Dendritic cell treated with granulocyte-macrophage colony-stimulating factor and Interleukin-4, amounts not matched to agents 40 ng/mL and 50 ng/mL, for 4 days (primary cell): ENCODE data around the gene UBE2D3.

ENCODE experiments used
- H3K27ac Mint-ChIP-seq: one replicate; pipeline ENCODE4 v1.8.0; 2022; ENCODE audit warnings: mild to moderate bottlenecking, mixed read lengths
- H3K27me3 Mint-ChIP-seq: one replicate; pipeline ENCODE4 v1.8.0; 2022; ENCODE audit warnings: mild to moderate bottlenecking, mixed read lengths
- H3K36me3 Mint-ChIP-seq: one replicate; pipeline ENCODE4 v1.8.0; 2022; ENCODE audit warnings: low read depth, mixed read lengths
- H3K4me1 Mint-ChIP-seq: one replicate; pipeline ENCODE4 v1.8.0; 2022; ENCODE audit warnings: low read depth, mixed read lengths
- H3K4me3 Mint-ChIP-seq: one replicate; pipeline ENCODE4 v1.8.0; 2022; ENCODE audit warnings: mild to moderate bottlenecking, moderate library complexity, mixed read lengths
- H3K9me3 Mint-ChIP-seq: one replicate; pipeline ENCODE4 v1.8.0; 2022; ENCODE audit warnings: mixed read lengths
- intact Hi-C: fragments of 100-400 bp; cut with micrococcal nuclease; formaldehyde crosslinking; loops from one replicate; pipeline ENCODE4 v1.15.0; 2022

UBE2D3 gene

GRCh38 chr4:102849579-102850104 lies 22.3 kb upstream of the UBE2D3 start:
- Mint-ChIP-seq H3K27me3 (no peaks in the 10 kb centered on the region), H3K4me3 (no peak overlapping the region), H3K36me3 (no peaks in the 10 kb centered on the region), H3K27ac (no peak overlapping the region), H3K4me1 (peaks cover 5% of the 10 kb centered on the region), H3K9me3 (no peaks in the 10 kb centered on the region)
- intact Hi-C loops = no loop called here

DNA sequence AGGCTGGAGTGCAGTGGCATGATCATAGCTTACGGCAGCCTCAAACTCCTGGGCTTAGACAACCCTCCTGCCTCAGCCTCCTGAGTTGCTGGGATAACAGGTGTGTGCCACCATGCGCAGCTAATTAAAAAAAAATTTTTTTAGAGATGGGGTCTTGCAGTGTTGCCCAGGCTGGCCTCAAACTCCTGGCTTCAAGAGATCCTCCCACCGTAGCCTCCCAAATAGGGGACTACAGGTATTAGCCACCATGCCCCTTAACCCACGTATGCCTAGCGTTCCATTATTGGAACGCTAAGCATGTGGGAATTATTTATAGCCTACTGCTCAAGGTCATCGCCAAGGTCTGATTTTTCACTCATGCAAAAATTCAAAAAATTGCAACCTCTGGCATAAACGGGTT lies 20.3 kb upstream of the UBE2D3 start:
- no peaks in the 10 kb centered on the region for H3K27me3 Mint-ChIP-seq
- no peak overlapping the region for H3K27ac Mint-ChIP-seq
- intact Hi-C loops = no loop called here
- H3K9me3 Mint-ChIP-seq = no peaks in the 10 kb centered on the region
- no peaks in the 10 kb centered on the region for H3K4me1 Mint-ChIP-seq
- no peak overlapping the region for H3K4me3 Mint-ChIP-seq
- no peaks in the 10 kb centered on the region for H3K36me3 Mint-ChIP-seq

- intact Hi-C loops = no loop called here
- Mint-ChIP-seq H3K27ac (no peak overlapping the region), H3K36me3 (no peaks in the 10 kb centered on the region), H3K4me3 (no peak overlapping the region), H3K27me3 (no peaks in the 10 kb centered on the region), H3K4me1 (no peaks in the 10 kb centered on the region), H3K9me3 (no peaks in the 10 kb centered on the region)
These were observed 16.6 kb upstream of the UBE2D3 start for GRCh38 chr4:102843938-102844337.

DNA sequence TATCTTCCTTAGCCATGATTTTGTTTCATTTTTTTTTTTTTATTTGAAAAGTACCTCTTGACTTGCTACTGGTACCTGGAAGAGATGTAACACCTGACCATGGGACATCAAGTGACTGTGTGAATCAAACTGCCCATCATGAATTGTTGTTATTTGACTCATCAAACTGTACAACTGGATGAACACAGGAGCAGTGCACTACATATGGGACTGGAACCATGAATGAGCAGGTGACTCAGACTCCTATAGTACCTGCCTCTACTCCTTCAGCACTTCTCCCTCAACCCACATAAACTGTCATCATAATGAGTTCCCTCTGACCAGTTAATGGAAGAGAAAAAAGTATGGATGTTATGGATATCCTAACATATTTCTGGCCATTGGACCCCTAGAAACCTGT lies 15.9 kb upstream of the UBE2D3 start:
- Mint-ChIP-seq H3K27me3 (no peaks in the 10 kb centered on the region), H3K9me3 (no peaks in the 10 kb centered on the region), H3K27ac (no peak overlapping the region), H3K4me1 (no peaks in the 10 kb centered on the region), H3K4me3 (no peak overlapping the region), H3K36me3 (no peaks in the 10 kb centered on the region)
- intact Hi-C loops = no loop called here

DNA sequence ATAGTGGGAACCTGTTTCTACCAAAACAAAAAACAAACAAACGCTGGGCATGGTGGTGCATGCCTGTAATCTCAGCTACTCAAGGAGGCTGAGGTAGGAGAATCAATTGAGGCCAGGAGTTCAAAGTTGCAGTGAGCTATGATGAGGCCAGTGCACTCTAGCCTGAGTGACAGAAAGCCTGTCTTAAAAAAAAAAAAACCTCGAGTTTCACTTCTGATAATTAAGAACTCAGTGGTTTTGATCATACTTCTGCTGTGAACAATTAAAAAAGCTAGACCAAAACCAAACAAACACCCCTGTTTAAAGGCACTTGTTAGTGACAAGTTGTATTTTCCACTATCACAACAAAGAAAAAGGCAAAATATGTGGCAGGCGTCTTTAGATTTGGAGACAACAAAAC lies 15.0 kb upstream of the UBE2D3 start:
- H3K9me3 Mint-ChIP-seq = no peaks in the 10 kb centered on the region
- H3K36me3 Mint-ChIP-seq = no peaks in the 10 kb centered on the region
- intact Hi-C loops = no loop called here
- H3K27ac Mint-ChIP-seq = no peak overlapping the region
- no peak overlapping the region for H3K4me3 Mint-ChIP-seq
- H3K4me1 Mint-ChIP-seq = no peaks in the 10 kb centered on the region
- H3K27me3 Mint-ChIP-seq = no peaks in the 10 kb centered on the region

DNA sequence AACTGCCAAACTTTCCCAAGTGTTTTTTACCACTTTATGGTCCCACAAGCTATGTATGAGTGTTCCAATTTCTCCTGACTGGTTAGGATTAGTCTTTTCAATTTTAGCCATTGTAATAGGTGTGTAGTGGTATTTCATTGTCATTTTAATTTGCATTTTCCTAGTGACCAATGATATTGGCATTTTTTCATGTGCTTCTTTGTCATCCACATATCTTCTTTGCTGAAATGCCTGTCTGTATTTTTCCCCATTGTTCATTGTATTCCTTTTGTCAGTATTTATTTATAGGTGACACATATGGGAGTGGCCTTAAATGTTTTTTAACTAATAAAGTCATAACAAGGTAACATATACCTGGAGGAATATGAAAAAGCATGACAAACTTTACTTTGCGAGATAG lies 9.2 kb upstream of the UBE2D3 start:
- intact Hi-C loops = no loop called here
- Mint-ChIP-seq H3K36me3 (no peaks in the 10 kb centered on the region), H3K4me1 (peaks cover 9% of the 10 kb centered on the region), H3K27ac (no peak overlapping the region), H3K9me3 (no peaks in the 10 kb centered on the region), H3K4me3 (no peak overlapping the region), H3K27me3 (no peaks in the 10 kb centered on the region)

DNA sequence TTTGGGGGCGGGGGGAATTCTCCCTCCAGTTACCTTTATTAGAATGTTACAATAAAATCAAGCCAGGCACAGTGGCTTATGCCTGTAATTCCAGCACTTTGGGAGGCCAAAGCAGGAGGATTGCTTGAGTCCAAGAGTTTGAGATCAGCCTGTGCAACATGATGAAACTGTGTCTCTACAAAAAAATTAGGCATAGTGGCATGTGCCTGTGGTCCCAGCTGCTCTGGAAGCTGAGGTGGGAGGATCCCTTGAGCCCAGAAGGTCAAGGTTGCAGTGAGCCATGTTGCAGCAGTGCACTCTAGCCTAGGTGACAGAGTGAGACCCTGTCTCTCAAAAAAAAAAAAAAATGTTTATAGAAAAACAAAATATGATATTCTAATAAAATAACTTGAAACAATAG lies 5.3 kb upstream of the UBE2D3 start:
- Mint-ChIP-seq H3K27ac (no peak overlapping the region), H3K4me3 (no peak overlapping the region), H3K9me3 (no peaks in the 10 kb centered on the region), H3K4me1 (peaks cover 21% of the 10 kb centered on the region), H3K36me3 (no peaks in the 10 kb centered on the region), H3K27me3 (no peaks in the 10 kb centered on the region)
- intact Hi-C loops = no loop called here

- peak overlapping the region; percentile 1 for H3K27ac Mint-ChIP-seq
- H3K4me1 Mint-ChIP-seq = peaks cover 21% of the 10 kb centered on the region
- intact Hi-C loops = no loop called here
- no peaks in the 10 kb centered on the region for H3K36me3 Mint-ChIP-seq
- H3K4me3 Mint-ChIP-seq = no peak overlapping the region
- no peaks in the 10 kb centered on the region for H3K9me3 Mint-ChIP-seq
- no peaks in the 10 kb centered on the region for H3K27me3 Mint-ChIP-seq
These were observed 4.8 kb upstream of the UBE2D3 start for GRCh38 chr4:102832105-102832504.

DNA sequence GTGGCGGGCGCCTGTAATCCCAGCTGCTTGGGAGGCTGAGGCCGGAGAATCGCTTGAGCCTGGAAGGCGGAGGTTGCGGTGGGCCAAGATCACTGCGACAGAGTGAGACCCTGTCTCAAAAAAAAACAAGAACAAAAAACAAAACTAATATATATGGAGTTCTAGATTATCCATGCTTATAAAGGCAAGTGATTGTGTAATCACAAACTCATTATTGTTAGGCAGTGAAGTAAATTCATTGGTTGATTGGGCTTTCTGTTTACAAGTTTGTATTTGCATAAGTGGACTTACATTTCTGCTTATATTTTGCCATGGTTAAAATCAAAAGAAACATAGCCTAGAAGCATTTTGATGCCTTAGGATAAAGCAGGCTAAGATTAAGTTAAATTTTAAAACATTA lies 2.5 kb upstream of the UBE2D3 start:
- no peaks in the 10 kb centered on the region for H3K36me3 Mint-ChIP-seq
- no peaks in the 10 kb centered on the region for H3K9me3 Mint-ChIP-seq
- H3K4me1 Mint-ChIP-seq = peaks cover 21% of the 10 kb centered on the region
- no peaks in the 10 kb centered on the region for H3K27me3 Mint-ChIP-seq
- no peak overlapping the region for H3K4me3 Mint-ChIP-seq
- intact Hi-C loops = no loop called here
- H3K27ac Mint-ChIP-seq = no peak overlapping the region

GRCh38 chr4:102828497-102828808 lies 1.1 kb upstream of the UBE2D3 start:
- no peaks in the 10 kb centered on the region for H3K27me3 Mint-ChIP-seq
- no peak overlapping the region for H3K4me3 Mint-ChIP-seq
- peaks cover 4% of the 10 kb centered on the region for H3K36me3 Mint-ChIP-seq
- H3K9me3 Mint-ChIP-seq = no peaks in the 10 kb centered on the region
- intact Hi-C loops = loop anchor here (1.0 kb wide), 1 partner anchor 40 kb away; the partner anchor contains the start of gene CISD2
- H3K27ac Mint-ChIP-seq = no peak overlapping the region
- peaks cover 21% of the 10 kb centered on the region for H3K4me1 Mint-ChIP-seq

DNA sequence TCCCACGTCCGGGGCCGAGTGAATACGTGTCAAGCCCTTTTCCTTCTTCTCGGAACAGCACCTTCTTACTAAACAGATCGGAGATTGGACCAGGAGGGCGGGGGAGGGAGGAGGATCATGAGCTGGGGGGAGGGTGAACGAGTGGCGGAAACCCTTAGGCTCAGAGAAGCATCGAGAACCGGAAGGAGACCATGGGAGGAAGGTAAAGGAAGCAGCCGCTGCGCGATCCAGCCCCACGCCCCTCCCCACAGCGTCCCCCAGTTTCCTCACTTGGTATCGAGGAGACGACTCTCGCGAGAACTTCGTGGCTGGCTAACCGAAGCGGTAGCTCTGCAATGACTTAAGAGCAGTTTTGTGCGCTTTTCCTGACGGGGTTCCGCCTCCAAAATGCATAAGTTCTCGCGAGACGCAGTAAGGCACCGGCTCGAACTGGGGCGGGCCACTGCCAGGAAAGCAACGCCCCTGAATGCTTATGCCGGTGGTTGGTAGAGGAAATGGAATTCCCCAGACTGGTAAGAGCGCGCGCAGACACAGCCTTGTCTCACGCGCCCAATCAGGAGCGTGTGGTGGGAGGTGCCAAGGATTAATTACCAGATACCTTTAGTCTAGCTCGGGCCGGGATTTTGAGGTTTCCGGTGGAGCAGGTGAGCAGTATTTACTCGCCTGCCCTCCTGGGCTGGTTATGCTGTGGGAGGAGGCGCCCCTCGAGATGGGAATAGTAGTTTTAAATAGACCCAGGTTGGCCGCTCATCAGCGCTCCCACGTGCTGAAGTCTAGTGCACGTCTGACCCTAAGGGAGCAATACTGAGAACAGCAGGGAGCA lies 534 bp upstream of the UBE2D3 start:
- H3K4me3 Mint-ChIP-seq = no peak overlapping the region
- intact Hi-C loops = loop anchor here (1.0 kb wide), 2 partner anchors 40 to 68 kb away; partner anchors contain the start of genes CISD2 and MANBA
- peaks cover 24% of the 10 kb centered on the region for H3K4me1 Mint-ChIP-seq
- no peaks in the 10 kb centered on the region for H3K9me3 Mint-ChIP-seq
- peaks cover 10% of the 10 kb centered on the region for H3K36me3 Mint-ChIP-seq
- no peaks in the 10 kb centered on the region for H3K27me3 Mint-ChIP-seq
- H3K27ac Mint-ChIP-seq = no peak overlapping the region

- H3K27ac Mint-ChIP-seq = no peak overlapping the region
- H3K36me3 Mint-ChIP-seq = peaks cover 16% of the 10 kb centered on the region
- H3K9me3 Mint-ChIP-seq = no peaks in the 10 kb centered on the region
- no peaks in the 10 kb centered on the region for H3K27me3 Mint-ChIP-seq
- H3K4me1 Mint-ChIP-seq = peaks cover 23% of the 10 kb centered on the region
- intact Hi-C loops = no loop called here
- H3K4me3 Mint-ChIP-seq = no peak overlapping the region
These were observed 1.1 kb downstream of the UBE2D3 start for GRCh38 chr4:102826105-102826889.

- H3K36me3 Mint-ChIP-seq = peaks cover 16% of the 10 kb centered on the region
- intact Hi-C loops = no loop called here
These were observed 1.9 kb downstream of the UBE2D3 start for GRCh38 chr4:102825261-102826091.

DNA sequence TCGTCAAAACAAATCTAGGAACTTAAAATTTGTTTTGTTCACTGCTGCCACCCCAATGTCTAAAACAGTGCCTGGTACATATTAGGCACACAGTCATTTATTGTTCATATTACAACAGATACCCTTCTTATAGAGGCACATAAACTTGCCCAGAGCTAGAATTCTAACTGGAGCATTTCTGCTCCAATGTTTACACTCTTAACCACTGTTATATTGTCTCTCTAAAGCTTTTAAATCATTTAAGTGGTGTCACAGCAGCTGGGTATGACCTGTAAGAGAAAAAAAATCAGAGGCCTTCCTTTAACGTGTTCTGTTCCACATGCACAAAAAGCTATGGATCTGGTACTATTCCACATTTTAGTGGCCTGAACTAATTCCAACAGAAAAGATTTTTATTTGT lies 3.0 kb downstream of the UBE2D3 start:
- Mint-ChIP-seq H3K27ac (no peak overlapping the region), H3K4me1 (peaks cover 36% of the 10 kb centered on the region), H3K27me3 (no peaks in the 10 kb centered on the region), H3K4me3 (no peak overlapping the region), H3K36me3 (peaks cover 24% of the 10 kb centered on the region), H3K9me3 (no peaks in the 10 kb centered on the region)
- intact Hi-C loops = no loop called here

More at GRCh38 chr4:102825261-102826091, 1.9 kb downstream of the UBE2D3 start:
- no peak overlapping the region for H3K4me3 Mint-ChIP-seq
- no peaks in the 10 kb centered on the region for H3K27me3 Mint-ChIP-seq
- H3K27ac Mint-ChIP-seq = no peak overlapping the region
- peaks cover 26% of the 10 kb centered on the region for H3K4me1 Mint-ChIP-seq
- H3K9me3 Mint-ChIP-seq = no peaks in the 10 kb centered on the region
